SU-DHL-6 (cell line): ENCODE data around the gene IGFBPL1.

Experiments used
- CTCF ChIP-seq: fragments of 200-600 bp; sonication (generic); IDR thresholded peaks from one replicate; pipeline ENCODE4 v1.5.1; 2017; ENCODE audit warnings: antibody characterized with exemption, mild to moderate bottlenecking, low read length, moderate library complexity; ENCODE audit not compliant: insufficient read depth, poor library complexity, severe bottlenecking
- EZH2phosphoT487 ChIP-seq: fragments of 200-600 bp; sonication (generic), shearing (Covaris generic); conservative IDR thresholded peaks from 2 replicates; pipeline ENCODE4 v1.6.1; 2018; ENCODE audit warnings: mild to moderate bottlenecking, antibody characterized with exemption, low read length, moderate library complexity, mixed read lengths

DNA sequence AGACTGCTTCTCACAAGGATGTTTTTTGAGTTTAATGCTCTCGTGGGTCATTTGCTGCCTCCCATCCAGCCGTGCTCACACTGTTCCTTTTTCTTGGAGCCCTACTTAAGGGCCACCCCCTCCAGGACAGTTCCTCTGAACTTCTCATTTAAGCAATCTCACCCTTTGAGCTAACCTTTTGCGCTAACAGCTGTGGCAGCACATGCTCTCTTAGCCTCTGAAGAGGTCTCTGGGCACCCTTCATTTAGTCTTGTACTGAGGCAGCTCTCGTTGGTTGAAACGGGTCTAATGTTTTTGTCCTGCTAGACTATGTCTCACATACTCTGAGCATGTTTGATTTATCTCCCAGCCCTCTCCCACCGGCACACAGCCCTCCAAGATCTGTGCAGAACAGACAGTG is 19.9 kb downstream of the IGFBPL1 start:
- TF ChIP-seq CTCF: no peak
- TF ChIP-seq EZH2phosphoT487: no peak
